ENCODE data around the gene MSX1. TPM values are rescaled to one million over a fixed set of nuclear protein-coding genes. Genes with fewer than 3 reads are reported as not detected.

Gene MSX1
- total and polyA plus RNA-seq, 2 of the 8 experiments (the other 6 are each of a cell fraction or from before 2014, with no cell fraction given) = 0.47 TPM; not detected in 1

- DNase-seq (ENCODE audit: low read depth in 1 of 2, low spot score in 2 of 2) = no peak
- H4K5ac ChIP-seq (ENCODE audit: insufficient read length, low read depth, low read length) = no peak overlapping the region
- H3K4me1 ChIP-seq (replicated peaks in 1 of 4; ENCODE audit: control insufficient read depth in 3 of 4, insufficient read depth in 4 of 4, low read length in 3 of 4) = no peaks in the 10 kb centered on the region
- POLR2A ChIA-PET (ENCODE audit: partially characterized antibody) = no interaction called here
- no peak overlapping the region for H3K4me2 ChIP-seq (ENCODE audit: insufficient read depth in 1 of 2, low read depth in 2 of 2, low read length in 2 of 2)
- no peaks in the 10 kb centered on the region for H3K79me2 ChIP-seq (ENCODE audit: control insufficient read depth in 1 of 2, insufficient read depth in 2 of 2, low read length in 2 of 2)
- H3K23ac ChIP-seq (ENCODE audit: insufficient read length) = no peak overlapping the region
- H3K27me3 ChIP-seq (replicated peaks in 1 of 4; ENCODE audit: control insufficient read depth in 3 of 4, extremely low read depth in 1 of 4, insufficient read depth in 3 of 4, low read length in 3 of 4) = peaks cover 0 to 6% (median 1%) of the 10 kb centered on the region in 4 experiments; a peak in 4 of 7 replicates
- no peak overlapping the region for H2BK20ac ChIP-seq (ENCODE audit: low read length)
- no peaks in the 10 kb centered on the region for H3K36me3 ChIP-seq (ENCODE audit: control insufficient read depth in 2 of 4, insufficient read depth in 4 of 4, low read length in 3 of 4)
- H2BK5ac ChIP-seq (ENCODE audit: low read depth, low read length) = no peak overlapping the region
- CTCF ChIA-PET (ENCODE audit: partially characterized antibody) = interaction anchor here (1.4 kb wide), 1 partner anchor 11 kb away, joined by 3 read pairs; no protein-coding TSS in a partner anchor
- H4K20me1 ChIP-seq (replicated peaks in 1 of 2; ENCODE audit: control insufficient read depth in 1 of 2, insufficient read depth in 2 of 2, low read length in 2 of 2) = no peaks in the 10 kb centered on the region
- H2BK15ac ChIP-seq (ENCODE audit: low read length) = no peak overlapping the region
- no peak overlapping the region for H2BK120ac ChIP-seq (replicated peaks; ENCODE audit: low read depth, low read length)
- H3K27ac ChIP-seq (ENCODE audit: low read depth, low read length) = no peak overlapping the region
- peaks cover 0 to 4% of the 10 kb centered on the region in 2 experiments; a peak in 2 of 4 replicates for H3K9me3 ChIP-seq (ENCODE audit: insufficient read depth in 2 of 2, low read depth in 1 of 2, low read length in 1 of 2)
- no peak overlapping the region for H3K14ac ChIP-seq (ENCODE audit: insufficient read length)
- no peak overlapping the region for H4K8ac ChIP-seq (ENCODE audit: extremely low read depth, insufficient read depth, low read length)
- TF ChIP-seq KDM4A (IDR thresholded peaks at IDR 0.05; ENCODE audit: low read depth, low read length, severe bottlenecking) (no peak), FOSL1 (IDR thresholded peaks at IDR 0.05; ENCODE audit: insufficient read depth, low read depth, low read length) (no peak), SRF (IDR thresholded peaks at IDR 0.05; ENCODE audit: low read depth, low read length) (no peak), KDM1A (IDR thresholded peaks at IDR 0.05; ENCODE audit: borderline replicate concordance, low read length) (no peak), SAP30 (IDR thresholded peaks at IDR 0.05; ENCODE audit: insufficient read depth, insufficient replicate concordance, low read length) (no peak), SP4 (IDR thresholded peaks at IDR 0.05; ENCODE audit: low read length) (no peak), NANOG (IDR thresholded peaks at IDR 0.05; ENCODE audit: insufficient read depth, low read depth, low read length, poor library complexity, severe bottlenecking) (no peak), NRF1 (IDR thresholded peaks at IDR 0.05; ENCODE audit: low read depth, low read length) (no peak), CHD2 (IDR thresholded peaks at IDR 0.05; ENCODE audit: low read length) (no peak), RBBP5 (IDR thresholded peaks at IDR 0.05; ENCODE audit: borderline replicate concordance, low read depth, low read length) (no peak), RFX5 (IDR thresholded peaks at IDR 0.05; ENCODE audit: borderline replicate concordance, low read depth, low read length) (no peak), CEBPB (IDR thresholded peaks at IDR 0.05; ENCODE audit: low read depth, low read length) (no peak), MAX (IDR thresholded peaks at IDR 0.05) (no peak)
- TF ChIP-seq, protein P1, sequence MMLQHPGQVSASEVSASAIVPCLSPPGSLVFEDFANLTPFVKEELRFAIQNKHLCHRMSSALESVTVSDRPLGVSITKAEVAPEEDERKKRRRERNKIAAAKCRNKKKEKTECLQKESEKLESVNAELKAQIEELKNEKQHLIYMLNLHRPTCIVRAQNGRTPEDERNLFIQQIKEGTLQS (IDR thresholded peaks at IDR 0.05; ENCODE audit: insufficient read depth, low read depth, low read length) = no peak
- no peak overlapping the region for H3K18ac ChIP-seq (ENCODE audit: extremely low read depth, low read length)
- H3K56ac ChIP-seq (replicated peaks; ENCODE audit: insufficient read length, low read depth, low read length) = no peak overlapping the region
- no peak overlapping the region for H3K9ac ChIP-seq (replicated peaks in 1 of 4; ENCODE audit: extremely low read depth in 1 of 4, low read depth in 3 of 4, low read length in 3 of 4)
- no peak overlapping the region for H2AFZ ChIP-seq (ENCODE audit: low read length)
- WGBS, 2 experiments (ENCODE audit: extremely low coverage in 1 of 2, insufficient coverage in 1 of 2, insufficient read length in 1 of 2, insufficient replicate concordance in 2 of 2, low coverage in 1 of 2, low lambda C conversion rate in 2 of 2, missing lambda C conversion rate in 1 of 2) = 90% methylated on average over 6 of the region's 6 CpGs; no CpG with 5 or more reads in 1 of the 2 experiments
- no peak overlapping the region for H4K91ac ChIP-seq (replicated peaks; ENCODE audit: insufficient read length, low read length)
- H3K79me1 ChIP-seq (ENCODE audit: low read depth, low read length) = no peaks in the 10 kb centered on the region
- FAIRE-seq = no peak
- H3K23me2 ChIP-seq (ENCODE audit: low read depth, low read length) = no peaks in the 10 kb centered on the region
- H3K4ac ChIP-seq (replicated peaks; ENCODE audit: insufficient read length, low read depth, low read length) = no peak overlapping the region
- no peak overlapping the region for H2BK12ac ChIP-seq (ENCODE audit: low read depth, low read length)
- no peak overlapping the region for H3K4me3 ChIP-seq (ENCODE audit: extremely low read depth in 1 of 4, insufficient read depth in 2 of 4, low read depth in 3 of 4, low read length in 4 of 4)
- H2AK5ac ChIP-seq (ENCODE audit: low read depth, low read length) = no peak overlapping the region
Observed at GRCh38 chr4:4831825-4832224, 27.6 kb upstream of the MSX1 start.
